H9 (cell line): ENCODE measurements around the gene PHF20. TPM values are rescaled to one million over a fixed set of nuclear protein-coding genes. Genes with fewer than 3 reads are reported as not detected.

Experiments
- DNase-seq: peaks from one replicate; pipeline ENCODE4 v3.0.0-alpha.2; 2017
- H2AFZ ChIP-seq: one replicate; pipeline ENCODE4 v1.6.1; 2013; ENCODE audit warnings: mild to moderate bottlenecking, low read length, control low read depth, moderate library complexity
- H2AK5ac ChIP-seq: 2 replicates; pipeline ENCODE4 v1.6.1; 2013; ENCODE audit warnings: low read length, control low read depth, mixed read lengths; ENCODE audit not compliant: insufficient read length
- H2BK120ac ChIP-seq: one replicate; pipeline ENCODE4 v1.6.1; 2013; ENCODE audit warnings: low read depth, mild to moderate bottlenecking, low read length, control low read depth, inconsistent platforms; ENCODE audit not compliant: poor library complexity, severe bottlenecking
- H2BK12ac ChIP-seq: 2 replicates; pipeline ENCODE4 v1.6.1; 2013; ENCODE audit warnings: low read length, control low read depth, mixed read lengths, low read depth; ENCODE audit not compliant: insufficient read length
- H2BK15ac ChIP-seq: 2 replicates; pipeline ENCODE4 v1.6.1; 2013; ENCODE audit warnings: low read depth, low read length, control low read depth
- H2BK20ac ChIP-seq: one replicate; pipeline ENCODE4 v1.6.1; 2013; ENCODE audit warnings: low read depth, mild to moderate bottlenecking, low read length, control low read depth, inconsistent platforms; ENCODE audit not compliant: poor library complexity, severe bottlenecking
- H2BK5ac ChIP-seq: 2 replicates; pipeline ENCODE4 v1.6.1; 2013; ENCODE audit warnings: low read length, control low read depth, mixed read lengths; ENCODE audit not compliant: insufficient read length
- H3K14ac ChIP-seq: 2 replicates; pipeline ENCODE4 v1.6.1; 2013; ENCODE audit warnings: low read length, control low read depth; ENCODE audit not compliant: insufficient read depth
- H3K18ac ChIP-seq: 2 replicates; pipeline ENCODE4 v1.6.1; 2013; ENCODE audit warnings: low read depth, mild to moderate bottlenecking, mixed read lengths, low read length, control low read depth; ENCODE audit not compliant: insufficient read length
- H3K23ac ChIP-seq: 2 replicates; pipeline ENCODE4 v1.6.1; 2013; ENCODE audit warnings: low read length, control low read depth, mixed read lengths, low read depth; ENCODE audit not compliant: insufficient read length
- H3K23me2 ChIP-seq: 2 replicates; pipeline ENCODE4 v1.6.1; 2013; ENCODE audit warnings: low read depth, mild to moderate bottlenecking, mixed read lengths, low read length, control low read depth; ENCODE audit not compliant: insufficient read length, poor library complexity, severe bottlenecking
- H3K27ac ChIP-seq: 2 replicates; pipeline ENCODE4 v1.5.1; 2013; ENCODE audit warnings: low read length, control low read depth, mixed read lengths, low read depth; ENCODE audit not compliant: insufficient read length
- H3K27me3 ChIP-seq: 2 replicates; pipeline ENCODE4 v1.6.1; 2013; ENCODE audit warnings: low read length, control low read depth, inconsistent platforms; ENCODE audit not compliant: insufficient read depth
- H3K4ac ChIP-seq: 2 replicates; pipeline ENCODE4 v1.6.1; 2013; ENCODE audit warnings: low read depth, mild to moderate bottlenecking, control low read depth, inconsistent platforms, low read length, moderate library complexity
- H3K4me1 ChIP-seq: 2 replicates; pipeline ENCODE4 v1.6.1; 2013; ENCODE audit warnings: low read length, control low read depth, inconsistent platforms; ENCODE audit not compliant: insufficient read depth
- H3K4me2 ChIP-seq: 2 replicates; pipeline ENCODE4 v1.6.1; 2013; ENCODE audit warnings: low read length, control low read depth, mixed read lengths; ENCODE audit not compliant: insufficient read length, insufficient read depth
- H3K56ac ChIP-seq: 2 replicates; pipeline ENCODE4 v1.6.1; 2013; ENCODE audit warnings: low read depth, mild to moderate bottlenecking, mixed read lengths, low read length, control low read depth; ENCODE audit not compliant: insufficient read length
- H3K79me1 ChIP-seq: 2 replicates; pipeline ENCODE4 v1.6.1; 2013; ENCODE audit warnings: low read depth, mild to moderate bottlenecking, moderate library complexity, low read length, control low read depth, inconsistent platforms; ENCODE audit not compliant: insufficient read depth, poor library complexity, severe bottlenecking
- H3K79me2 ChIP-seq: 2 replicates; pipeline ENCODE4 v1.6.1; 2013; ENCODE audit warnings: low read length, control low read depth, inconsistent platforms; ENCODE audit not compliant: insufficient read depth
- H3K9ac ChIP-seq: 2 replicates; pipeline ENCODE4 v1.6.1; 2013; ENCODE audit warnings: low read length, control low read depth, mixed read lengths; ENCODE audit not compliant: insufficient read length; ENCODE audit errors: extremely low read depth
- H3K9me3 ChIP-seq: one replicate; pipeline ENCODE4 v1.6.1; 2013; ENCODE audit warnings: low read depth, low read length, inconsistent platforms; ENCODE audit not compliant: control insufficient read depth
- H3T11ph ChIP-seq: one replicate; pipeline ENCODE4 v1.6.1; 2013; ENCODE audit warnings: mild to moderate bottlenecking, low read length, control low read depth, inconsistent platforms
- H4K20me1 ChIP-seq: one replicate; pipeline ENCODE4 v1.6.1; 2013; ENCODE audit not compliant: control insufficient read depth, insufficient read length, insufficient read depth
- H4K5ac ChIP-seq: 2 replicates; pipeline ENCODE4 v1.6.1; 2013; ENCODE audit warnings: low read depth, mild to moderate bottlenecking, mixed read lengths, low read length, control low read depth; ENCODE audit not compliant: insufficient read length
- H4K8ac ChIP-seq: replicated peaks from 2 replicates; pipeline ENCODE4 v1.6.1; 2013; ENCODE audit warnings: low read length, control low read depth, mixed read lengths, low read depth; ENCODE audit not compliant: insufficient read length
- H4K91ac ChIP-seq: 2 replicates; pipeline ENCODE4 v1.6.1; 2013; ENCODE audit warnings: low read depth, mild to moderate bottlenecking, moderate library complexity, mixed read lengths, low read length, control low read depth; ENCODE audit not compliant: insufficient read length
- H3K27ac Mint-ChIP-seq, 3 experiments: 2 replicates in 2 of 3; 3 replicates in 1 of 3; pipeline ENCODE4 v1.8.0; 2020 to 2021; ENCODE audit warnings: mixed read lengths in 3 of 3, mild to moderate bottlenecking in 1 of 3, moderate library complexity in 1 of 3
- H3K27me3 Mint-ChIP-seq: 2 replicates; pipeline ENCODE4 v1.8.0; 2021; ENCODE audit warnings: low read depth, mild to moderate bottlenecking, moderate library complexity, mixed read lengths
- H3K36me3 Mint-ChIP-seq, 3 experiments: 2 replicates in 2 of 3; 3 replicates in 1 of 3; pipeline ENCODE4 v1.8.0; 2020 to 2021; ENCODE audit warnings: low read depth in 3 of 3, mixed read lengths in 3 of 3; ENCODE audit not compliant: insufficient read depth in 1 of 3
- H3K4me1 Mint-ChIP-seq, 2 experiments: 2 replicates each; pipeline ENCODE4 v1.8.0; 2020; ENCODE audit warnings: mixed read lengths in 2 of 2
- H3K4me3 Mint-ChIP-seq, 2 experiments: 2 replicates in 1 of 2; 3 replicates in 1 of 2; pipeline ENCODE4 v1.8.0; 2020 to 2021; ENCODE audit warnings: mild to moderate bottlenecking in 2 of 2, mixed read lengths in 2 of 2, moderate library complexity in 1 of 2
- H3K9me3 Mint-ChIP-seq, 2 experiments: 2 replicates in 1 of 2; 3 replicates in 1 of 2; pipeline ENCODE4 v1.8.0; 2020; ENCODE audit warnings: mild to moderate bottlenecking in 2 of 2, mixed read lengths in 2 of 2, moderate library complexity in 1 of 2
- CTCF ChIP-seq: fragments of 200-600 bp; sonication (generic); conservative IDR thresholded peaks from 3 replicates; pipeline ENCODE4 v1.8.0; 2021; ENCODE audit warnings: antibody characterized with exemption, mild to moderate bottlenecking
- WGBS: extraction: QIAGEN DNeasy Blood & Tissue Kit; methylation state at CpG from one replicate; pipeline ENCODE4 v1.1.7; 2013; ENCODE audit warnings: missing lambda C conversion rate, low lambda C conversion rate, mixed read lengths; ENCODE audit not compliant: insufficient read length; ENCODE audit errors: extremely low coverage; 5-methylcytosine and 5-hydroxymethylcytosine counted together
- total RNA-seq: library from RNA; stranded (reverse); gene quantifications from 2 replicates; pipeline ENCODE4 v1.2.1, GENCODE V29; 2021

PHF20 gene
- total RNA-seq, 1 experiment from 2014 or later, result 50.3 TPM

- H2AK5ac ChIP-seq, result no peak overlapping the region
- H3K56ac ChIP-seq, result no peak overlapping the region
- no CpG with 5 or more reads among the region's 2 CpGs for WGBS
- TF ChIP-seq CTCF, result no peak
- no peak overlapping the region for H3K18ac ChIP-seq
- no peak overlapping the region for H3K9ac ChIP-seq
- no peak overlapping the region for H2BK12ac ChIP-seq
- H3K9me3 ChIP-seq, result no peaks in the 10 kb centered on the region
- H2BK15ac ChIP-seq, result no peak overlapping the region
- no peak overlapping the region for H2AFZ ChIP-seq
- no peak overlapping the region for H4K91ac ChIP-seq
- H3K27me3 ChIP-seq, result no peaks in the 10 kb centered on the region
- H3K4me1 ChIP-seq, result no peaks in the 10 kb centered on the region
- no peaks in the 10 kb centered on the region for H4K20me1 ChIP-seq
- peaks cover 12% of the 10 kb centered on the region for H3K27me3 Mint-ChIP-seq
- no peaks in the 10 kb centered on the region for H3K36me3 Mint-ChIP-seq
- peaks cover 3% of the 10 kb centered on the region in 2 experiments; a peak in 3 of 4 replicates for H3K4me1 Mint-ChIP-seq
- no peak overlapping the region for H3T11ph ChIP-seq
- no peak overlapping the region for H3K14ac ChIP-seq
- H2BK120ac ChIP-seq, result no peak overlapping the region
- no peaks in the 10 kb centered on the region for H3K79me1 ChIP-seq
- H3K79me2 ChIP-seq, result no peaks in the 10 kb centered on the region
- H3K27ac ChIP-seq, result no peak overlapping the region
- H3K4me3 Mint-ChIP-seq, result no peak overlapping the region
- H3K4ac ChIP-seq, result no peak overlapping the region
- H2BK20ac ChIP-seq, result no peak overlapping the region
- H3K27ac Mint-ChIP-seq, result no peak overlapping the region
- no peak overlapping the region for H4K8ac ChIP-seq
- no peak overlapping the region for H3K23ac ChIP-seq
- H4K5ac ChIP-seq, result no peak overlapping the region
- H3K9me3 Mint-ChIP-seq, result no peaks in the 10 kb centered on the region
- no peak overlapping the region for H2BK5ac ChIP-seq
- no peak for DNase-seq
- no peaks in the 10 kb centered on the region for H3K23me2 ChIP-seq
- no peak overlapping the region for H3K4me2 ChIP-seq
Measured at GRCh38 chr20:35985806-35986205, 214.0 kb downstream of the PHF20 start.
